ENCODE results near the gene OR1Q1.
"Not testable (repeated sequence)": the region's sequence is repeated elsewhere in the genome, so short reads cannot be mapped to it uniquely, and the experiment has no call there.

OR1Q1 gene, protein sequence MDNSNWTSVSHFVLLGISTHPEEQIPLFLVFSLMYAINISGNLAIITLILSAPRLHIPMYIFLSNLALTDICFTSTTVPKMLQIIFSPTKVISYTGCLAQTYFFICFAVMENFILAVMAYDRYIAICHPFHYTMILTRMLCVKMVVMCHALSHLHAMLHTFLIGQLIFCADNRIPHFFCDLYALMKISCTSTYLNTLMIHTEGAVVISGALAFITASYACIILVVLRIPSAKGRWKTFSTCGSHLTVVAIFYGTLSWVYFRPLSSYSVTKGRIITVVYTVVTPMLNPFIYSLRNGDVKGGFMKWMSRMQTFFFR

DNA sequence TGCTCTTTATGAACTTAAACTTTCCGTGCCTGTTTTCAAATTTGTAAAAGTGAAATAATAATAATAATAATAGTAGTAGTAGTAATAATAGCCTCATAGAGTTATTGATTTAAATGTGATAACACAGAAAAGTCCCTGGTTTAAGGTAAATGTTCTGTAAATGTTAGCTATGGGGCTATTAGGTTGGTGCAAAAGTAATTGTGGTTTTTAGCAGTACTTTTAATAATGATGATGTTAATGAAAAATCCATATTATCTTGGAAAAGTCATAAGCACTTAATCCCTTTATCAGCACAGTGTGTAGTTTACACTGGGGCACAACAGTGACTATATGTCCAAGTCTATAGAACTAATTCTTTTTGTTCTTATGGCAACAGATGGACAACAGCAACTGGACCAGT, at the start of gene OR1Q1:
OR1Q1 (plus strand) TSS at position 377 of the 400 bp plus-strand sequence; CDS start at position 377, 0 bp downstream.
- DNase-seq (ENCODE audit: low read depth in 2 of 2), result no peak

DNA sequence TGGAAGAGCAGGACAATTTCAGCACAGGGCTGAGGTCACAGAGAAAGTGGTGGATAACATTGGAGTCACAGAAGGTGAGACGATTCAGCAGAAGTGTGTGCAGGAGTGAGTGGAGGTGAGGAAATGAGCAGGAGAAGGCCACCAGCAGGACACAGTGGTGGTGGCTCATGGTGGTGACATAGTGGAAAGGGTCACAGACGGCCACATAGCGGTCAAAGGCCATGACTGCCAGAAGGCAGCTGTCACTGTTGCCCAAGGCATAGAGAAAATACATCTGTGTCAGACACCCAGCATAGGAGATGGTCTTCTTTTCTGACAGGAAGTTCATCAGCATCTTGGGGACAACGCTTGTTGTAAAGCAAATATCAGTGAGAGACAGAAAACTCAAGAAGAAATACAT, 46.6 kb upstream of the OR1Q1 start:
- DNase-seq (ENCODE audit: low read depth in 2 of 2), result no peak

DNA sequence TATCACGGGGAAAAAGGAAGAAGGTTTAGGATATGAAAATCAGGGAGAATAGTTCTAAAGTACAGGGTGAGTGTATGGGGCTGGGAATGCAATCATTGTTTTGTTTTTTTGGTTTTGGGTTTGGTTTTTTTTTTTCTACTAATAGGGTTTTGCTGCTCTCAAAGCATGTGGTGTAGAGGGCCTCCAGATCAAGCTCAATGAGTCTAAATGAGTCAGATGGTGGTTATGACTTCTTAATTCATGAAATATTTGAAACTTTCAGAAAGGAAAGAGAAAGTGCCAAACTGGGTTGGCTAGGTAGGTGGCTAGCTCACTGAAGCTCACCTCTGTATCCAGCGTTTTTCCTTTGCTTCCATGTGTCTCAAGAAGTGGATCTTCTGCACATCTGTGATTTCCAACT, 42.1 kb upstream of the OR1Q1 start:
- DNase-seq (ENCODE audit: low read depth in 2 of 2), result no peak

DNA sequence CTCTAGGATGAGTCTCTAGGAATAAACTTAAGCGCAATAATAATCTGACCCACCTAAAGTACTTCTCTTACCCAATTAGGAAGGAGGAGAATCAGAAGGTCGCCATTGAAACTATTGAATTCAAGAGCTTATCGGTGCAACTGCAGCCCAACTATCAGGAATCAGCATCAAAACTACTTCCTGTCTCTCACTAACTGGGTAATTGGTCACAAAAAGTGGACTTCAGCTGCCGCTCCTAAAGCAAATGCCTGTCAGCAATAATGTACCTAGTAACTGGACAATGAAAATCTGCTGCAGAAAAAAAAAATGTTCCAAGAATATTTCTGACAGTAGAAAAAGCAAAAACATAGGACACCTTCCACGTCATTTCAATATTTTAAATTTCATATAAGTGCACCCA, 34.7 kb upstream of the OR1Q1 start:
- DNase-seq (ENCODE audit: low read depth in 2 of 2), result no peak

DNA sequence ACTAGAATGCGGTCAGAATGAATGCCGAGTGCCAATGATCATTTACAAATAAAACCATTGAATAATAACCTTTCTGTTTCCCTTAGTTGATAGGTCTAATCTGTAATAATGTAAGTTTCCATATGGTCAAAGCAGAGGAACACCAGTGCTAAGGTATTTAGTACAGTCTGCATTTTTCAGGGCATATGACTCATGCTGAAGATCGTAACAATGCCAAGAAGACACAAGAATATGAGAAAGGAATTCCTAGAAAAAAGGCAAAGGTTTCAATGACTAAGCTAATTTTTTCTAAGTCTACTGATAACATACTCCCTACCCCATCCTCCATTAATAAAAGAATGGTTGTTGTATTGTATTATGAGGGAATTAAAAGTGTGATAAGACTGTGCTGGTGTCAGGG, 34.2 kb upstream of the OR1Q1 start:
- DNase-seq (ENCODE audit: low read depth in 2 of 2), result no peak

DNA sequence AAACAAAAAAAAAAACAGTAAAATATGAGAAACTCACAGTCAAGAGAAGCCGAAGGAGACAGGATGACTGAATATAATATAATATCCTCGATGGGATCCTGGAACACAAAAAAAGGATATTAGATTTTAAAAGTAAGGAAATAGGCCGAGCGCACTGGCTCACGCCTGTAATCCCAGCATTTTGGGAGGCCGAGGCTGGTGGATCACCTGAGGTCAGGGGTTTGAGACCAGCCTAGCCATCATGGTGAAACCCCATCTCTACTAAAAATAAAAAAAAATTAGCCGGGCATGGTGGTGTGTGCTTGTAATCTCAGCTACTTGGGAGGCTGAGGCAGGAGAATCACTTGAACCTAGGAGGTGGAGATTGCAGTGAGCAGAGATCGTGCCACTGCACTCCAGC, 31.3 kb upstream of the OR1Q1 start, which contains the start of gene OR1L8:
OR1L8 (minus strand) TSS at position 101 of the 400 bp plus-strand sequence. CDS start 14,907 bp downstream, outside the sequence.
- not testable (repeated sequence) for DNase-seq (ENCODE audit: low read depth in 2 of 2)

DNA sequence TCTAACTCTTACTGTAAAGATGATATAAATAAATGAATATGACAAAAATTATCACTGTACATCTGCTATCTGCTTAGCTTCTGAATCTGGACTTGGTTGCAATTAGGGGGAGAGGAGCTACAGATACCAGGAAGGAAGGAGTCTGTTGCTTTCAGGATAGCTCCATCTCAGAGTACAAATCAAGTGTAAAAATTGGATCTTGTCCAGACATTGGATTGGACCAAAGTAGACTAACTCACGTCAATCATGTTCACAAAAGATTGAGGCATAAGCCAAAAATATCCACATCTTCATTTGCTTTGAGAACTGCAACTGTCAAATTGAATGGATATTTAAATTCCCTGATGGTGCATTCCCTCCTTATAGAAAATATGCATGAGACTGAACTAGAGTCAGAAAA, 8.8 kb upstream of the OR1Q1 start:
- DNase-seq (ENCODE audit: low read depth in 2 of 2), result no peak

DNA sequence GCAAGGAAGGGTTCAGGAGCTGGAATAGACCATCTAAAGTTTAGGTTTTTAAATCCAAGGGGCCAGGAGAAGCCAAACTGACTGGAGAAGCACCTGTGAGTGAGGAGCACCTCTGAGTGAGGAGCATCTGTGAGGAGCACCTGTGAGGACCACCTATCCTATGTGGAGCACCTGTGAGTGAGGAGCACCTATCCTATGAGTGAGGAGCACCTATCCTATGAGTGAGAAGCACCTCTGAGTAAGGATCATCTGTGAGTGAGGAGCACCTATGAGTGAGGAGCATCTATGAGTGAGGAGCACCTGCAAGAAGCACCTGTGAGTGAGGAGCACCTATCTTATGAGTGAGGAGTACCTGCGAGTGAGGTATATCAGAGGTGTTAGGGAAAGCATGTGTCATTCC, 8.0 kb upstream of the OR1Q1 start:
- DNase-seq (ENCODE audit: low read depth in 2 of 2), result no peak

DNA sequence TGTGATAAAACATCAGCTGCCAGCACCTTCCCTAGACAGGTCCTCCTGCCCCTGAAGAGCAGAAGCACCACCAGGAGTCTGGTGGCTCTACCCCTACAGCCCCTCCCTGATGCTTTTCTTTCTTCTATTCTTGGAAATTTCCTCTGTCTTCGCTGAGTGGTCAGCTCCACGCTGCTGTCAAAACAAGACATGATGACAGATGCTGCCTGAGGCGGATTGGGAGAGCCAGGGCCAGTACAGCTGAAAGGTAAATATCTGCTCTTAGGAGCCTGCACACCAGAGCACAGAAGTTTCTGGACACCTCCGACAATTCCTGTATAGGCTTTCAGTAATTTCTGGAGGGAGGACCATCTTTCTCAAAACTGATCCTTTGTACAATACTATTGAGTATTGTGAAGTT, 4.7 kb upstream of the OR1Q1 start:
- no peak for DNase-seq (ENCODE audit: low read depth in 2 of 2)

DNA sequence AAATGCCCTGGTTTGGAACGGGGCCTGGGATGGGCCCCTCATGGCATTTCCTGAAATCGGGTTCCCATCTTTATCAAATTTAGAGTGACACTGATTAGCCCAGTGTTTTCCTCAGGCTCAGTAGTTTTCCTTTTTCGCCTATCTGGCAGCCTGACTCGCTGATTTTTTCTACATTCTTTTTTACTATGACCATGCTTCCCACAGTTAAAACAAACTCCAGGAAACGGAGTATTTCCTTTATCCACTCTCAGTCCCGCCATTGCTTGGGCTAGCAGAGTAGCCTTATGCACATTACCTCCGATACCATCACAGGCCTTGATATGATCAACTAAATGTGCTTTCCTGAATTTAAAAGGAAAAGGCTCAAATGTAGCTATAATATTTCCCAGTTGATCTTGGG, 5.5 kb downstream of the OR1Q1 start:
- DNase-seq (ENCODE audit: low read depth in 2 of 2), result no peak

DNA sequence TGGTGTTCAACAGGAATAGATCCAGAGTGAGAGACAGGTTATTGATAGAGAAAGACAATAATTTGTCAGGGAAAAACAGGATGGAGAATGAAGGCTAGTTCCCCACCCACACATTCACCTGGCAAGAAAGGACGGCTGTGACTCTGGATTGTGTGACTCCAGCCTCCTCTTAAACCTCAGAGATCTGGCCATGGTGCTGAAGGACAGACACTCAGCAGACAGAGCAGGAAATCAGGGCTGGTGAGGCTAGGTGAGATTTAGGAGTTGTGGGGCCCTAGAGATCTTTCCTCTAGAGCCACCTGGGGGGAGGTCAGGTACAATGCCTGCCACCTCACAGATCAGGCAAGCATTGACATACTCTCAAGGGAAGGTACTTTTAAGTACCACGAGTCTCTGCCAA, 27.7 kb downstream of the OR1Q1 start:
- no peak for DNase-seq (ENCODE audit: low read depth in 2 of 2)

DNA sequence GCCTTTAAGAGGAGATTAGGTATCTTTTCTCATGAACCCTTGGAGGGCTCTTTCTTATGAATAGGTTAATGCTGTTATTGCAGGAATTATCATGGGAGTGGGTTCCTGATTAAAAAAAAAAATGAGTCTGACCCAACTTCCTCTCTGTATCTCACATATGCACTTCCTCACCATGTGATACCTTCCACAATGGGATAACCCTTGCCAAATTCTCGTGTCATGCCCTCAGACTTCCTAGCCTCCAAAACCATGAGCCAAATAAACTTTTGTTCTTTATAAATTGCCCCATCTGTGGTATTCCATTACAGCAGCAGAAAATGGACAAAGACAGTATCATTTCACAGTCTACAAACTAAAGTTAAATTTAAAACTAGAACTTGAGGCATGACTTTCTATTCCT, 41.8 kb downstream of the OR1Q1 start:
- DNase-seq (ENCODE audit: low read depth in 2 of 2), result no peak

DNA sequence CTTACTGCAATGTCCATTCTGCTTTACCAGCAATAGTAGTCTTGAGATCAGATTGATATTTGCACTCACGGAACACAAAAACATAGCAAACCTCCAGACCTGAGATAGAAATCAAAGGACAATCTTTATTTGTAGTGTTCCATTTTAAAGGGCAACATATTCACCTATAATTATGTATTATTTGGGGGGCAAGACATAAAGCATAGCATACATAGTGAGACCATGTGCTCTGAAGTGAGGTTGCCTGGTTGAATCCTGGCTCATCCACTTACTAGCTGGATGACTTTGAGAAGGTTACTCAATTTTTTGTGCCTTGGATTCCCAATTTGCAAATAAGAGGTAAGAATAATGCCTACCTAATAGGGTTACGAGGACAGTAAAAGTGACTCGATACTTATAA, 43.0 kb downstream of the OR1Q1 start, which contains the start of gene OR1B1:
OR1B1 (minus strand) TSS at position 101 of the 400 bp plus-strand sequence.
- DNase-seq (ENCODE audit: low read depth in 2 of 2), result no peak

DNA sequence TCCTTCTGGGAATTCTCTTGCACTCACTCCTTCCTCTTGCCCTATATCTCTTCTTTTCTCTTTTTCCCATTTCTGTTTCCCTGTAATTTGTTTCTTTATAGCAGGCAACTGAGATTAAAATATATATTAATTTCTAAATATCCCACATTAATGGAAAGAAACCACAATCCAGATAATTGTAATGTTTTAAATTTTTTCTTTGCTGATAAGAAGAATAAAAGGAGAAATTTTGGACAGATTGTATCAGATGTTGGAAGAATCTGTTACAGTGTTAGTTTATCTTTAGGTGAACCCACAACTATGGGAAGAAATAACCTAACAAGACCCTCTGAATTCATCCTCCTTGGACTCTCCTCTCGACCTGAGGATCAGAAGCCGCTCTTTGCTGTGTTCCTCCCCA, 46.9 kb downstream of the OR1Q1 start, which contains the start of gene OR1L1:
OR1L1 (plus strand) TSS at position 301 of the 400 bp plus-strand sequence; CDS start at position 301, 0 bp downstream.
- no peak for DNase-seq (ENCODE audit: low read depth in 2 of 2)
